Breast epithelium (tissue), 4 donors: ENCODE results near the gene C1QTNF9B. TPM values are rescaled to one million over a fixed set of nuclear protein-coding genes. Genes with fewer than 3 reads are reported as not detected.

ENCODE experiments used
- DNase-seq, 2 donors: peaks; one replicate each; pipeline ENCODE4 v3.0.0-alpha.2; 2019; ENCODE audit warnings: low spot score in 2 of 2
- H3K27ac ChIP-seq, 2 donors: fragments of 200-600 bp; sonication (generic) in 1 of 2; one replicate each; pipeline ENCODE4 v1.5.1; 2016 to 2019; ENCODE audit warnings: mild to moderate bottlenecking in 1 of 2
- H3K27me3 ChIP-seq, 2 donors: fragments of 200-600 bp; sonication (generic) in 1 of 2; one replicate each; pipeline versions ENCODE4 v1.5.1 to v1.6.0; 2017 to 2019; ENCODE audit warnings: control low read depth in 1 of 2, mild to moderate bottlenecking in 1 of 2
- H3K36me3 ChIP-seq: fragments of 200-600 bp; one replicate; pipeline ENCODE4 v1.5.1; 2019
- H3K4me1 ChIP-seq, 2 donors: fragments of 200-600 bp; sonication (generic); one replicate each; pipeline ENCODE4 v1.5.1; 2016 to 2019; ENCODE audit warnings: control low read depth in 1 of 2
- H3K4me3 ChIP-seq, 3 donors: fragments of 200-600 bp; sonication (generic); 1 replicate in 2 of 3; 2 replicates in 1 of 3; pipeline ENCODE4 v1.5.1; 2016 to 2019; ENCODE audit warnings: mild to moderate bottlenecking in 3 of 3, moderate library complexity in 2 of 3
- H3K9me3 ChIP-seq, 2 donors: fragments of 200-600 bp; sonication (generic) in 1 of 2; one replicate each; pipeline ENCODE4 v1.5.1; 2016 to 2019; ENCODE audit warnings: control low read depth in 1 of 2
- CTCF ChIP-seq, 3 donors: fragments of 450-650 bp; IDR thresholded peaks; one replicate each; pipeline ENCODE4 v1.5.1; 2016 to 2017; ENCODE audit warnings: antibody characterized with exemption in 3 of 3, mild to moderate bottlenecking in 3 of 3, moderate library complexity in 3 of 3
- POLR2A ChIP-seq: fragments of 450-650 bp; IDR thresholded peaks from one replicate; pipeline ENCODE4 v1.6.1; 2016; ENCODE audit warnings: antibody characterized with exemption, mild to moderate bottlenecking, moderate library complexity
- POLR2AphosphoS5 ChIP-seq, 3 donors: sonication (generic); formaldehyde crosslinking; IDR thresholded peaks; one replicate each; pipeline ENCODE4 v1.6.1; 2017; ENCODE audit warnings: antibody characterized with exemption in 3 of 3
- intact Hi-C: fragments of 100-400 bp; cut with DNase I; formaldehyde crosslinking; loops from one replicate; pipeline ENCODE4 v1.15.1; 2023; ENCODE audit warnings: low total_unique reads
- total RNA-seq, 3 donors: library from RNA; depleted of rRNA; stranded (reverse); fragments of >200 nt; gene quantifications; one replicate each; pipeline ENCODE4 v1.1.0, GENCODE V29; 2016

The C1QTNF9B gene
- total RNA-seq, 3 donors from 2014 or later: 0.32 TPM; not detected in 2

GRCh38 chr13:23934520-23934919, 37.2 kb upstream of the C1QTNF9B start:
- Histone ChIP-seq H3K27ac (no peak overlapping the region), H3K36me3 (no peaks in the 10 kb centered on the region), H3K4me1 (no peaks in the 10 kb centered on the region), H3K9me3 (no peaks in the 10 kb centered on the region), H3K27me3 (no peaks in the 10 kb centered on the region), H3K4me3 (no peak overlapping the region)
- intact Hi-C loops: no loop called here
- DNase-seq: no peak
- no peak for TF ChIP-seq POLR2AphosphoS5 (IDR thresholded peaks at IDR 0.05)
- no peak for TF ChIP-seq CTCF (IDR thresholded peaks at IDR 0.05)
- no peak for TF ChIP-seq POLR2A

- H3K27ac ChIP-seq: no peak overlapping the region
- H3K9me3 ChIP-seq: no peaks in the 10 kb centered on the region
- H3K27me3 ChIP-seq: no peaks in the 10 kb centered on the region
- no peak overlapping the region for H3K4me3 ChIP-seq
- no peaks in the 10 kb centered on the region for H3K4me1 ChIP-seq
- DNase-seq: no peak
- no peak for TF ChIP-seq POLR2AphosphoS5 (IDR thresholded peaks at IDR 0.05)
- TF ChIP-seq CTCF (IDR thresholded peaks at IDR 0.05): no peak
- no peak for TF ChIP-seq POLR2A
- intact Hi-C loops: no loop called here
- H3K36me3 ChIP-seq: no peaks in the 10 kb centered on the region
Observed at GRCh38 chr13:23928985-23929384, 31.7 kb upstream of the C1QTNF9B start.

- no peaks in the 10 kb centered on the region for H3K9me3 ChIP-seq
- no peak for DNase-seq
- H3K4me3 ChIP-seq: no peak overlapping the region
- no peaks in the 10 kb centered on the region for H3K4me1 ChIP-seq
- no peak overlapping the region for H3K27ac ChIP-seq
- intact Hi-C loops: no loop called here
- H3K36me3 ChIP-seq: no peaks in the 10 kb centered on the region
- TF ChIP-seq CTCF (IDR thresholded peaks at IDR 0.05): no peak
- no peak for TF ChIP-seq POLR2A
- TF ChIP-seq POLR2AphosphoS5 (IDR thresholded peaks at IDR 0.05): no peak
- H3K27me3 ChIP-seq: no peaks in the 10 kb centered on the region
Observed at GRCh38 chr13:23923031-23923430, 25.7 kb upstream of the C1QTNF9B start.

- Histone ChIP-seq H3K27me3 (no peaks in the 10 kb centered on the region), H3K27ac (no peak overlapping the region), H3K36me3 (no peaks in the 10 kb centered on the region), H3K9me3 (no peaks in the 10 kb centered on the region), H3K4me3 (no peak overlapping the region), H3K4me1 (no peaks in the 10 kb centered on the region)
- TF ChIP-seq CTCF (IDR thresholded peaks at IDR 0.05): no peak
- TF ChIP-seq POLR2A: no peak
- no peak for TF ChIP-seq POLR2AphosphoS5 (IDR thresholded peaks at IDR 0.05)
- intact Hi-C loops: no loop called here
- no peak for DNase-seq
Observed at GRCh38 chr13:23922005-23922932, 25.0 kb upstream of the C1QTNF9B start.

GRCh38 chr13:23921451-23921888, 24.2 kb upstream of the C1QTNF9B start:
- Histone ChIP-seq H3K4me1 (no peaks in the 10 kb centered on the region), H3K27ac (no peak overlapping the region), H3K9me3 (no peaks in the 10 kb centered on the region), H3K4me3 (no peak overlapping the region), H3K36me3 (no peaks in the 10 kb centered on the region), H3K27me3 (no peaks in the 10 kb centered on the region)
- no peak for DNase-seq
- TF ChIP-seq CTCF (IDR thresholded peaks at IDR 0.05): peak in 2 of 3 donors; percentile 36 to 38
- no peak for TF ChIP-seq POLR2AphosphoS5 (IDR thresholded peaks at IDR 0.05)
- intact Hi-C loops: no loop called here
